ENCODE data around the gene RABGGTB. TPM values are rescaled to one million over a fixed set of nuclear protein-coding genes. Genes with fewer than 3 reads are reported as not detected.
"Not testable (repeated sequence)": the region's sequence is repeated elsewhere in the genome, so short reads cannot be mapped to it uniquely, and the experiment has no call there.

RABGGTB gene
- total RNA-seq, 4 donors from 2014 or later: 55.6 to 80.1 (median 68.2) TPM

DNA sequence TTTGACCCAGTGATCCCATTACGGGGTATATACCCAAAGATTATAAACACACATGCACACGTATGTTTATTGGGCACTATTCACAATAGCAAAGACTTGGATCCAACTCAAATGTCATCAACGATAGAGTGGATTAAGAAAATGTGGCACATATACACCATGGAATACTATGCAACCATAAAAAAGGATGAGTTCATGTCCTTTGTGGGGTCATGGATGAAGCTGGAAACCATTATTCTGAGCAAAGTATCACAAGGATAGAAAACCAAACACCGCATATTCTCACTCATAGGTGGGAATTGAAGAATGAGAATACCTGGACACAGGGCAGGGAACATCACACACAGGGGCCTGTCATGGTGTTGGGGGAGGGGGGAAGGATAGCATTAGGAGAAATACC, 2.1 kb upstream of the RABGGTB start:
- not testable (repeated sequence) for H3K27me3 ChIP-seq; DNase-seq; H3K4me3 ChIP-seq (replicated peaks in 1 of 3); H3K27ac ChIP-seq; H3K9me3 ChIP-seq; H3K36me3 ChIP-seq
- H3K4me1 ChIP-seq: peaks cover 9 to 20% of the 10 kb centered on the region in 2 donors
- intact Hi-C loops (cut with DNase I): loop anchor here (10.0 kb wide), 1 partner anchor 59 kb away; the partner anchor contains the start of gene ACADM
- WGBS, 2 donors: 94 to 98% methylated on average over 4 of the region's 4 CpGs

GRCh38 chr1:75785320-75785982, 605 bp upstream of the RABGGTB start:
- peak overlapping the region in 2 of 3 donors; percentile 46 to 77 for H3K4me3 ChIP-seq (replicated peaks in 1 of 3)
- no peaks in the 10 kb centered on the region for H3K27me3 ChIP-seq
- peaks cover 22 to 34% of the 10 kb centered on the region in 2 donors for H3K4me1 ChIP-seq
- no peak for DNase-seq
- no peaks in the 10 kb centered on the region for H3K36me3 ChIP-seq
- TF ChIP-seq, protein P1, sequence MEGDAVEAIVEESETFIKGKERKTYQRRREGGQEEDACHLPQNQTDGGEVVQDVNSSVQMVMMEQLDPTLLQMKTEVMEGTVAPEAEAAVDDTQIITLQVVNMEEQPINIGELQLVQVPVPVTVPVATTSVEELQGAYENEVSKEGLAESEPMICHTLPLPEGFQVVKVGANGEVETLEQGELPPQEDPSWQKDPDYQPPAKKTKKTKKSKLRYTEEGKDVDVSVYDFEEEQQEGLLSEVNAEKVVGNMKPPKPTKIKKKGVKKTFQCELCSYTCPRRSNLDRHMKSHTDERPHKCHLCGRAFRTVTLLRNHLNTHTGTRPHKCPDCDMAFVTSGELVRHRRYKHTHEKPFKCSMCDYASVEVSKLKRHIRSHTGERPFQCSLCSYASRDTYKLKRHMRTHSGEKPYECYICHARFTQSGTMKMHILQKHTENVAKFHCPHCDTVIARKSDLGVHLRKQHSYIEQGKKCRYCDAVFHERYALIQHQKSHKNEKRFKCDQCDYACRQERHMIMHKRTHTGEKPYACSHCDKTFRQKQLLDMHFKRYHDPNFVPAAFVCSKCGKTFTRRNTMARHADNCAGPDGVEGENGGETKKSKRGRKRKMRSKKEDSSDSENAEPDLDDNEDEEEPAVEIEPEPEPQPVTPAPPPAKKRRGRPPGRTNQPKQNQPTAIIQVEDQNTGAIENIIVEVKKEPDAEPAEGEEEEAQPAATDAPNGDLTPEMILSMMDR (IDR thresholded peaks at IDR 0.05): no peak
- TF ChIP-seq POLR2A (IDR thresholded peaks at IDR 0.05): no peak
- H3K27ac ChIP-seq: peak overlapping the region; percentile 46 to 73 (median 53)
- no peaks in the 10 kb centered on the region for H3K9me3 ChIP-seq
- 13 to 14% methylated on average over 9 of the region's 9 CpGs for whole genome bisulfite sequencing, 2 donors
- intact Hi-C loops (cut with DNase I): loop anchor here (10.0 kb wide), 1 partner anchor 61 kb away; the partner anchor contains the start of gene ACADM

DNA sequence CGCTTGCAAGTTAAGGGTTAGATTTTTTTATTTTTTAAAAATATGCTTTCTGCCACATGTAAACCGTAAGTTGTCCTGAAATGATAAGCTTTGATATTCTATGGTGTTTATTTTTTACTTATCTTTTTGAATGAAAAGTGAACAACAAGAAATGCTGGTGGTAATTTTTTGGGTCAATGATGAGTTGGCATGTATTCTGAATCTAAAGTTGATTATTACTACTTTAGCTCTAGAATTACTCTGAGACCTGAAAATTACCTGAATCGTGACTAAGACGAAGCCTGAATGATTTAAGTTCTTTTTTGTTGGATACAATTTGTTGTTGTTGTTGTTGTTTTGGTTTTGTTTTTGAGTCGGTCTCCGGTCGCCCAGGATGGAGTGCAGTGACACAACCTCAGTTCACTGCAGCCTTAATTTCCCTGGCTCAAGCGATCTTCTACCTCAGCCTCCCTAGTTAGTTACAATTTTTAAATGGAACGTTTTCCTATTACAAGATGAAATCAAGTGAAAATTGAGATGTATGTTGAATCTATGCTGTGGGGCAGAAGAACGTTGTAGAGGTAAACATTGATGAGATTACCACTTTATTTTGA, 941 bp downstream of the RABGGTB start:
- DNase-seq: no peak
- Histone ChIP-seq H3K27me3 (no peaks in the 10 kb centered on the region), H3K4me1 (peaks cover 32 to 42% of the 10 kb centered on the region in 2 donors), H3K4me3 (replicated peaks in 1 of 3) (peak overlapping the region; percentile 46 to 77 (median 57)), H3K9me3 (no peaks in the 10 kb centered on the region), H3K36me3 (peaks cover 0 to 6% of the 10 kb centered on the region in 2 donors), H3K27ac (peak overlapping the region in 2 of 3 donors; percentile 53 to 73)
- intact Hi-C loops (cut with DNase I): loop anchor here (10.0 kb wide), 1 partner anchor 62 kb away; the partner anchor contains the start of gene ACADM
- WGBS, 2 donors: 2 to 3% methylated on average over 10 of the region's 10 CpGs
- TF ChIP-seq, protein P1 (IDR thresholded peaks at IDR 0.05): no peak
- TF ChIP-seq POLR2A (IDR thresholded peaks at IDR 0.05): no peak

DNA sequence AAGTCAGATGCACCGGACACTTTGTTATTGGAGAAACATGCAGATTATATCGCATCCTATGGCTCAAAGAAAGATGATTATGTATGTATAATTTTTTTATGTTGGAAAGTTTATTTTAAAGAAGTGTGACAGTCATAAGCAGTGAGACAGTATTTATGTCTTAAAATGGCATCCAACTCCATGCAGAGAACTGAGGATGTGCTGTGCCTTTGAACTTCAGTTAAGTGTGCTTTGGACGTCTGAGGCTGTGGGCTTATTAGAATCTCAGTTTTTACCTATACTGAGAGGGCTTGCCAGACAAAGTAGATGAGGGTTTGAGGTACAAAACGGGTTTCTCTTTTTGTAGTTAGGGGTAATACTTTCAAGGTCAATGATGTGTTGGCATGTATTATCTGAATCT, 1.5 kb downstream of the RABGGTB start:
- Histone ChIP-seq H3K27ac (peak overlapping the region in 1 of 3 donors; percentile 53), H3K4me3 (replicated peaks in 1 of 3) (peak overlapping the region in 2 of 3 donors; percentile 46 to 77), H3K27me3 (no peaks in the 10 kb centered on the region), H3K36me3 (peaks cover 5 to 11% of the 10 kb centered on the region in 2 donors), H3K9me3 (no peaks in the 10 kb centered on the region), H3K4me1 (peaks cover 32 to 42% of the 10 kb centered on the region in 2 donors)
- WGBS, 2 donors: 9 to 22% methylated on average over 4 of the region's 4 CpGs
- intact Hi-C loops (cut with DNase I): loop anchor here (10.0 kb wide), 1 partner anchor 63 kb away; the partner anchor contains the start of gene ACADM
- TF ChIP-seq, protein P1 (IDR thresholded peaks at IDR 0.05): no peak
- TF ChIP-seq POLR2A (IDR thresholded peaks at IDR 0.05): no peak
- no peak for DNase-seq

GRCh38 chr1:75789988-75790387, 3.9 kb downstream of the RABGGTB start:
- Histone ChIP-seq H3K27ac (peak overlapping the region in 2 of 3 donors; percentile 53 to 63), H3K4me1 (peaks cover 32 to 42% of the 10 kb centered on the region in 2 donors)
- intact Hi-C loops (cut with DNase I): loop anchor here (10.0 kb wide), 1 partner anchor 65 kb away; the partner anchor contains the start of gene ACADM

More at GRCh38 chr1:75789988-75790387, 3.9 kb downstream of the RABGGTB start:
- peaks cover 30 to 32% of the 10 kb centered on the region in 2 donors for H3K36me3 ChIP-seq
- no peaks in the 10 kb centered on the region for H3K27me3 ChIP-seq
- DNase-seq: no peak
- H3K9me3 ChIP-seq: no peaks in the 10 kb centered on the region
- H3K4me3 ChIP-seq (replicated peaks in 1 of 3): no peak overlapping the region
- no peak for TF ChIP-seq POLR2A (IDR thresholded peaks at IDR 0.05)
- TF ChIP-seq, protein P1 (IDR thresholded peaks at IDR 0.05): no peak

All from thyroid gland (tissue), 4 donors.